C4-2B (cell line): ENCODE results near the gene FHIT.

ENCODE experiments used
- H3K27ac ChIP-seq: fragments of 450-650 bp; 2 replicates; pipeline ENCODE4 v1.5.1; 2017
- ZFX ChIP-seq: fragments of 450-650 bp; IDR thresholded peaks from 2 replicates; pipeline ENCODE4 v1.6.1; 2017
- TF ChIP-seq, protein P1 (sequence below): fragments of 450-650 bp; conservative IDR thresholded peaks from 2 replicates; pipeline ENCODE4 v1.5.1; 2017; ENCODE audit warnings: mild to moderate bottlenecking

FHIT gene

DNA sequence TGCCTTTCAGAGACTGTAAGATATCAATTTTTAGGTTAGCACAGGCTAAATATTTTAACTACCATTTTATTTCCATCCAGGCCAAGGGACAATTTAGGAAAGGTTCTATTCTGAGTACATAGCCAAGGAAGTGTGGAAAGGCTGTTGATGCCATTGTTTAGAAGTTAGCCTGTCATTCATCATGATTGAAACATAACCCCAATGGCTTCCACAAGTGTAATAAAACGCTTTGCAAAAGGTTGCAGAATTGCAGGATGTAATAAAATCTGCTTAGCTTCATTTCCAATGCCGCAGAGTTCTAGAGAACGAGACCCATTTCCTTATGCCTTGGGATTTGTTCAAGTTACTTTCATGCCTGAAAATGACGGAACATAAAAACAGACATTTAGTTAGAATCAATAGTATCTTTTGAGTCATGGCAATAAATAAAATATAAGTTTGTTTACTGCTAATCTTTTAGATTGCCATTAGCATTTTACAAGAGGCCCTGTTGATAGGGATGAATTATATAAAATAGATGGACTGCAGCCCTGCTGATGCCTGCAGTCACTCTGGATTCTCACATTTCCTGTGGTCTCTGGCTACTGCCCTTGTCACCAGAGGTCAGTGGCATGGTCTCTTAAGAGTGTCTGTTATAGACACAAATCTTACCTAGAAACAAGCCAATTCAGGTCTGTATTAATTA lies 1523.2 kb downstream of the FHIT start:
- no peak overlapping the region for H3K27ac ChIP-seq
- TF ChIP-seq, protein P1, sequence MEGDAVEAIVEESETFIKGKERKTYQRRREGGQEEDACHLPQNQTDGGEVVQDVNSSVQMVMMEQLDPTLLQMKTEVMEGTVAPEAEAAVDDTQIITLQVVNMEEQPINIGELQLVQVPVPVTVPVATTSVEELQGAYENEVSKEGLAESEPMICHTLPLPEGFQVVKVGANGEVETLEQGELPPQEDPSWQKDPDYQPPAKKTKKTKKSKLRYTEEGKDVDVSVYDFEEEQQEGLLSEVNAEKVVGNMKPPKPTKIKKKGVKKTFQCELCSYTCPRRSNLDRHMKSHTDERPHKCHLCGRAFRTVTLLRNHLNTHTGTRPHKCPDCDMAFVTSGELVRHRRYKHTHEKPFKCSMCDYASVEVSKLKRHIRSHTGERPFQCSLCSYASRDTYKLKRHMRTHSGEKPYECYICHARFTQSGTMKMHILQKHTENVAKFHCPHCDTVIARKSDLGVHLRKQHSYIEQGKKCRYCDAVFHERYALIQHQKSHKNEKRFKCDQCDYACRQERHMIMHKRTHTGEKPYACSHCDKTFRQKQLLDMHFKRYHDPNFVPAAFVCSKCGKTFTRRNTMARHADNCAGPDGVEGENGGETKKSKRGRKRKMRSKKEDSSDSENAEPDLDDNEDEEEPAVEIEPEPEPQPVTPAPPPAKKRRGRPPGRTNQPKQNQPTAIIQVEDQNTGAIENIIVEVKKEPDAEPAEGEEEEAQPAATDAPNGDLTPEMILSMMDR: no peak
- no peak for TF ChIP-seq ZFX

DNA sequence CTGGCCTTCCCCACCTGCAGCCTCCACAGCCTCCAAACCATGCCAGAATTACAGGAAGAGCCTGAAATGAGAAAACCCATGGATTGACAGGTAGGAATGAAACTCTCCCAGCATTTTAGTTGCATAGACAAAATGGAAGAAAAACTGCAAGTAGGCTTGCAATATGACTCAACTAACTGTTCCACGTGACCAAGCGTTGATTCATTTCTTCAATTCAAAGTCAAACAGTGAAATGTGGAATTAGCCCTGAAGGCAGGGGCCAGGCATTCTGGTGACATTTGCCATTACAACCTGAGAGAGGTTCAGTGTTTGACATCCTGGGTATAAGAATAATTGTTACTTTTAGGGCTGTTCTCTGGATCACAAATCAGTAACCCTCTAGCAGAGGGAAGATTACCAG lies 1525.0 kb downstream of the FHIT start:
- TF ChIP-seq, protein P1: no peak
- TF ChIP-seq ZFX: no peak
- no peak overlapping the region for H3K27ac ChIP-seq

DNA sequence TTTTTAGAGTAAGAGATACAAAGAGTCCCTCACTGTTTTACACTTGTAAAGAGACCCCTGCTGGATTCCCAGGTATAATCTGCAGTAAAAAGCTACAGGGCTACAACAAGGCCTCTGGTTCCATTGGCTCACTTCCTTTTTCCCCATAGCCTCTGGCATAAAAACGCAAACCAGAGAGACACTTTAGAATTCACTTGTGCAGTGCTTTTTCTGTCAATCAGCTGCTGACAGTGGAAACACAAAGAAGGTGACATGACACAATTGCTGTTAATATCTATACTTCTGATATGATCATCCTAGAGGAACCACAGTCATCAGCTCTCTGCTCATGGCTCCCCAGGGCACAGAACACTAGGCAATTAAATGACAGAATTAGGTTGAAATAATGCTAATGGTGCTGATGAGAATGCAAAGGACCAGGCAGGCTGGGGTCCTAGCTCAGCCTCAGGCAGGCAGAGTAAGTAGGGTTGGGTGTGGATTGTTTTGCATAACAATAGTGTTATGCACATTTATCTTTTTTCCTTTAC lies 1533.5 kb downstream of the FHIT start:
- TF ChIP-seq ZFX: no peak
- TF ChIP-seq, protein P1: no peak
- H3K27ac ChIP-seq: no peak overlapping the region

DNA sequence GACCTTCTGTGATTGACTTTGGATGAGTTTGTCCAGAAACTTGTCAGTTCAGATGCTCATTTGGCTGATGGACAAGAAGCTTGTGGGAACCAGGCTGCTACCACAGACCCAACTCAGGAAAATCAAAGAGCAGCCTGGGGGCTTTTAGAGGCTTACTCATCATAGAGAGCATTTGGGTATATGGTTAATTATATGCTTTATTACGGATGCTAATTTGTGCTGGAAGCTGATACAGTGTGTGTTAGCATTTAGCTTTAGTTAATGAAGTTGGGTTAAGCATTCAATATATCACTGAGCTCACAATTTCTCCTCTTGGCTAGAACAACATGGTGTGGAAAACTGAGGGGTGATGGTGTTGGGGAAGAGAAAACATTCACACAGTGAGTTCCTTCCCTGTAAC lies 1537.2 kb downstream of the FHIT start:
- TF ChIP-seq ZFX: no peak
- TF ChIP-seq, protein P1: no peak
- no peak overlapping the region for H3K27ac ChIP-seq

DNA sequence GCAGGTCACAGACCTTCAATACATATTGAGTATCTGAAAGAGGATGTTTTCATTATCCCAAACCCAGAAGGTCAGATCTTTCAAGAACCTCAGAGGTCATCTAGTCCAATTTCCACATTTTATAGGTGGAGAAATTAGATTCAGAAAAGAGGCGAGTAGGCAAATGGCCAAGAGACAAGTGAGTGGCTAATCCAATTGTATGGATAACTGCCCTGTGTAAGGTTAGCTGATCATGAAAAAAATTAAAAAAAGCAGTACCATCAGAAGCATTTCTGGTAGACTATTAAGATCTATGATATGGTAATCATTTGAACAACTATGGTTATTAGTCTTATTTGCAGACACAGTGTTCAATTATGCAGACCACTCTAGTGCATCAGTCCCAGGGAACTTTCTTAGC lies 1540.7 kb downstream of the FHIT start:
- no peak overlapping the region for H3K27ac ChIP-seq
- TF ChIP-seq, protein P1: no peak
- TF ChIP-seq ZFX: no peak

DNA sequence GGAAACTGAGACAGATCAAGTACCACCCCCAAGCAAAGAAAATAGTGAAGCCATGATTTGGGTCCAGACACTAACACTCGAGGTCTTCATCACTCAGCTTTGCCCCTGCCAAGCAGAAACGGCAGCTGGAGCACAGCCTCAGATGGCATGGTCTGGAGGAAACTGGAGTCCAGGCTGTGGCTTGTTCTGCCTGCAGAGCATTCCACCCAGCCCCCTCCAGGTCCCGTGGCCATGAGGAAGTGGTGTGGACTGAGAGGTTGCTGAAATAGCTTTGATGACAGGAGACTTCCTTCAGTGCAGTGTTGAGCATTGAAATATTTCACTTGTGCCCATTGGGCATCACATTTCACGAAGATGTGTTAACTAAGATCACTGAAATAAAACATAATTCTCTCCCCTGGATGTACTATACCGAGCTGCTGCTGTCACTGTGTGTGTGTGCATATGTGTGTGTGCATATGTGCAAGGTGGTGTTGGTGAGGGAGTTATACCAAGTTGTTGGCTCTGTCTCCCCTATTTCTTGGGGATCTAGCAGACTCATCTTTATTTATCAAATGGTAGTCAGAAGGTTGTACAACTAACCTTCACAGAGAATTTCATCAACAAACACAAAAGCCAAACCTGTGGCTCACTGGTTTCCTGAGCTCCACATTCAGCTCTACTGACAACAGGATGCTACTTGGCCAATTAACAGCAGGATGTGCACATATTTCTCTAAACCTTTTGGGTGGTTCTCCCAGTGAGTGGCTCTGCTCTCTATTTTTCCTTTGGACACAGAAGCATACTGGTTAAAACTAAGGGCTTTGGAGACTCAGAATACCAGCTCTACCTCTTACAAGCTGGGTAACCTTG lies 1541.3 kb downstream of the FHIT start:
- H3K27ac ChIP-seq: no peak overlapping the region
- TF ChIP-seq ZFX: no peak
- TF ChIP-seq, protein P1: no peak

DNA sequence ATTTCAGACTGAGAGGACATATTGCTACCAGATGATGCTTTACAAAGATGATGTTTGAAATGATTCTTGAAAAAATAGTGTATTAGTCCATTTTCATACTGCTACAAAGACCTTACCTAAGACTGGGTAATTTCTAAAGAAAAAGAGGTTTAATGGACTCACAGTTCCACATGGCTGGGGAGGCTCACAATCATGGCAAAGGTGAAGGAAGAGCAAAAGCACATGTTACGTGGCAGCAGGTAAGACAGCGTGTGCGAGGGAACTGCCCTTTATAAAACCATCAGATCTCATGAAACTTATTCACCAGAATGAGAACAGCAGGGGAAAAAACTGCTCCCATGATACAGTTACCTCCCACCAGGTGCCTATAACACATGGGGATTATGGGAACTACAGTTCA lies 1543.0 kb downstream of the FHIT start:
- H3K27ac ChIP-seq: no peak overlapping the region
- TF ChIP-seq, protein P1: no peak
- TF ChIP-seq ZFX: no peak
